OCI-LY7 (cell line): ENCODE results near the gene ACIN1. TPM values are rescaled to one million over a fixed set of nuclear protein-coding genes. Genes with fewer than 3 reads are reported as not detected.

Experiments
- BruUV-seq: library from RNA; stranded (reverse); fragments of 400-500 nt; replicated peaks from 2 replicates; lab custom pipeline; 2021; lab: Mats Ljungman, UMichigan
- CTCF ChIA-PET: fragments of 300-600 bp; sonication (Branson Sonifier 250); formaldehyde crosslinking; loops from one replicate; lab custom pipeline; 2022; ENCODE audit warnings: antibody characterized with exemption; ENCODE audit not compliant: unreplicated experiment; lab: Charles Lee
- POLR2A ChIA-PET: fragments of 300-600 bp; sonication (Branson Sonifier 250); formaldehyde crosslinking; loops from one replicate; lab custom pipeline; 2022; ENCODE audit warnings: antibody characterized with exemption; lab: Charles Lee
- DNase-seq: peaks from one replicate; pipeline ENCODE4 v3.0.0-alpha.2; 2015; ENCODE audit warnings: low spot score
- H2AFZ ChIP-seq: fragments of 200-600 bp; sonication (generic), shearing (Covaris generic); 2 replicates; pipeline ENCODE4 v1.6.1; 2014; ENCODE audit warnings: mild to moderate bottlenecking, antibody characterized with exemption, low read length, moderate library complexity
- H3K27ac ChIP-seq: fragments of 200-600 bp; sonication (generic); 2 replicates; pipeline ENCODE4 v1.5.1; 2014; ENCODE audit warnings: mixed run types, low read depth, mild to moderate bottlenecking, moderate library complexity, low read length, inconsistent platforms; ENCODE audit not compliant: poor library complexity, severe bottlenecking
- H3K36me3 ChIP-seq: fragments of 200-600 bp; sonication (generic); 2 replicates; pipeline ENCODE4 v1.6.1; 2014; ENCODE audit warnings: mild to moderate bottlenecking, antibody characterized with exemption, low read length, moderate library complexity, mixed read lengths; ENCODE audit not compliant: insufficient read depth
- H3K4me1 ChIP-seq: fragments of 200-600 bp; sonication (generic); 2 replicates; pipeline ENCODE4 v1.5.1; 2014; ENCODE audit warnings: mild to moderate bottlenecking, low read length; ENCODE audit not compliant: insufficient read depth, poor library complexity, severe bottlenecking
- H3K4me2 ChIP-seq: fragments of 200-600 bp; sonication (generic); 2 replicates; pipeline ENCODE4 v1.6.1; 2014; ENCODE audit warnings: mild to moderate bottlenecking, low read length
- H3K4me3 ChIP-seq: fragments of 200-600 bp; sonication (generic); 2 replicates; pipeline ENCODE4 v1.5.1; 2014; ENCODE audit warnings: mild to moderate bottlenecking, low read depth, low read length; ENCODE audit not compliant: poor library complexity, severe bottlenecking
- H3K79me2 ChIP-seq: fragments of 200-600 bp; sonication (generic); 2 replicates; pipeline ENCODE4 v1.6.1; 2016; ENCODE audit warnings: low read depth, mild to moderate bottlenecking, low read length, moderate library complexity, mixed read lengths; ENCODE audit not compliant: insufficient read depth
- H3K9me2 ChIP-seq: fragments of 200-600 bp; sonication (generic); 2 replicates; pipeline ENCODE4 v1.6.1; 2016; ENCODE audit warnings: mild to moderate bottlenecking, low read length, mixed read lengths; ENCODE audit not compliant: insufficient read depth
- H3K9me3 ChIP-seq: fragments of 200-600 bp; sonication (generic); 2 replicates; pipeline ENCODE4 v1.6.1; 2014; ENCODE audit warnings: mild to moderate bottlenecking, mixed run types, low read length, mixed read lengths
- H4K20me1 ChIP-seq: fragments of 200-600 bp; sonication (generic); 2 replicates; pipeline ENCODE4 v1.6.1; 2014; ENCODE audit warnings: mild to moderate bottlenecking, antibody characterized with exemption, low read length, moderate library complexity, mixed read lengths; ENCODE audit not compliant: insufficient read depth
- CTCF ChIP-seq: fragments of 200-600 bp; sonication (generic); conservative IDR thresholded peaks from 2 replicates; pipeline ENCODE4 v1.5.1; 2014; ENCODE audit warnings: mild to moderate bottlenecking, antibody characterized with exemption, low read length, moderate library complexity, mixed read lengths
- EZH2phosphoT487 ChIP-seq: fragments of 200-600 bp; sonication (generic); IDR thresholded peaks from 2 replicates; pipeline ENCODE4 v1.6.1; 2018; ENCODE audit warnings: low read depth, borderline replicate concordance, mild to moderate bottlenecking, mixed run types, antibody characterized with exemption, low read length, moderate library complexity, mixed read lengths
- intact Hi-C: fragments of 100-400 bp; cut with micrococcal nuclease; formaldehyde crosslinking; loops from one replicate; pipeline ENCODE4 v1.10.0; 2022; ENCODE audit not compliant: unreplicated experiment
- total RNA-seq, 2 experiments: library from RNA; depleted of rRNA in 1 of 2; stranded (reverse); fragments of >200 nt in 1 of 2; shearing (Covaris generic) in 1 of 2; gene quantifications; 2 replicates each; pipeline ENCODE4 v1.2.3, GENCODE V29; 2014 to 2022

ACIN1 gene
- total RNA-seq, 2 experiments from 2014 or later, result 107 to 206 TPM

GRCh38 chr14:23025151-23025814 lies 69.7 kb downstream of the ACIN1 start:
- Histone ChIP-seq H3K9me2 (no peaks in the 10 kb centered on the region), H2AFZ (no peak overlapping the region), H3K27ac (no peak overlapping the region), H3K4me1 (no peaks in the 10 kb centered on the region), H3K4me3 (no peak overlapping the region), H3K36me3 (peaks cover 46% of the 10 kb centered on the region), H3K79me2 (peaks cover 15% of the 10 kb centered on the region; the same call in 1 of the 2 replicates), H4K20me1 (0 out of 2 replicates have a peak, but pooled peaks cover 7% of the 10 kb centered on the region), H3K9me3 (no peaks in the 10 kb centered on the region), H3K4me2 (no peak overlapping the region)
- ChIA-PET POLR2A (interaction anchor here (0.6 to 1.3 kb wide), 2 partner anchors 8 to 14 kb away, joined by 4 to 5 read pairs; no protein-coding TSS in a partner anchor), CTCF (no interaction called here)
- no TSS peak for BruUV-seq
- no peak for TF ChIP-seq CTCF
- TF ChIP-seq EZH2phosphoT487, result no peak
- intact Hi-C loops, result no loop called here
- DNase-seq, result no peak

- Histone ChIP-seq H3K4me2 (no peak overlapping the region), H2AFZ (no peak overlapping the region), H3K36me3 (peaks cover 42% of the 10 kb centered on the region), H3K79me2 (peaks cover 15% of the 10 kb centered on the region; the same call in 1 of the 2 replicates), H3K9me2 (no peaks in the 10 kb centered on the region), H3K27ac (no peak overlapping the region), H3K4me1 (no peaks in the 10 kb centered on the region), H3K4me3 (no peak overlapping the region), H3K9me3 (no peaks in the 10 kb centered on the region), H4K20me1 (0 out of 2 replicates have a peak, but pooled peaks cover 7% of the 10 kb centered on the region)
- intact Hi-C loops, result no loop called here
- TF ChIP-seq CTCF, result no peak
- TF ChIP-seq EZH2phosphoT487, result no peak
- ChIA-PET POLR2A (interaction anchor here (0.7 to 1.9 kb wide), 4 partner anchors 9 to 121 kb away, joined by 3 to 9 read pairs (median 4); partner anchors contain the start of gene PSMB5), CTCF (no interaction called here)
- DNase-seq, result no peak
- BruUV-seq, result no TSS peak
These were observed 70.3 kb downstream of the ACIN1 start for GRCh38 chr14:23024612-23025075.

- BruUV-seq, result no TSS peak
- Histone ChIP-seq H2AFZ (no peak overlapping the region), H4K20me1 (0 out of 2 replicates have a peak, but pooled peaks cover 3% of the 10 kb centered on the region), H3K9me2 (no peaks in the 10 kb centered on the region), H3K27ac (no peak overlapping the region), H3K36me3 (peaks cover 33% of the 10 kb centered on the region), H3K4me1 (no peaks in the 10 kb centered on the region), H3K79me2 (peaks cover 7% of the 10 kb centered on the region; the same call in 1 of the 2 replicates), H3K4me2 (no peak overlapping the region), H3K9me3 (no peaks in the 10 kb centered on the region), H3K4me3 (no peak overlapping the region)
- no peak for DNase-seq
- TF ChIP-seq CTCF, result no peak
- intact Hi-C loops, result no loop called here
- ChIA-PET CTCF (no interaction called here), POLR2A (interaction anchor here (0.6 to 1.9 kb wide), 9 partner anchors 10 to 460 kb away, joined by 3 to 9 read pairs (median 3); partner anchors contain the start of gene PSMB5)
These were observed 71.2 kb downstream of the ACIN1 start for GRCh38 chr14:23023795-23024152.
